Lung (tissue), 12 donors: Measurements from ENCODE around the gene CCDC86. TPM values are rescaled to one million over a fixed set of nuclear protein-coding genes. Genes with fewer than 3 reads are reported as not detected.

ENCODE experiments used
- ATAC-seq: fragments of 200-7000 bp; cut with Tn5 transposase; one replicate; pipeline ENCODE4 v1.9.1; 2020; ENCODE audit warnings: moderate number of reproducible peaks; ENCODE audit not compliant: insufficient read depth, low FRiP score
- DNase-seq, 3 donors: peaks; one replicate each; pipeline ENCODE4 v3.0.0-alpha.2; 2013 to 2017
- H3K27ac ChIP-seq, 2 donors: one replicate each; pipeline ENCODE4 v1.5.1; 2013; ENCODE audit warnings: mild to moderate bottlenecking in 2 of 2, moderate library complexity in 2 of 2, control low read depth in 1 of 2, inconsistent platforms in 1 of 2, low read depth in 1 of 2, low read length in 1 of 2
- H3K27me3 ChIP-seq, 3 donors: one replicate each; pipeline ENCODE4 v1.5.1; 2013; ENCODE audit warnings: low read length in 2 of 3; ENCODE audit not compliant: control insufficient read depth in 3 of 3, insufficient read depth in 3 of 3
- H3K36me3 ChIP-seq, 4 donors: one replicate each; pipeline ENCODE4 v1.5.1; 2013; ENCODE audit warnings: low read length in 4 of 4, mild to moderate bottlenecking in 1 of 4, moderate library complexity in 1 of 4; ENCODE audit not compliant: control insufficient read depth in 4 of 4, insufficient read depth in 4 of 4
- H3K4me1 ChIP-seq, 5 donors: one replicate each; pipeline ENCODE4 v1.5.1; 2013; ENCODE audit warnings: low read length in 5 of 5, mild to moderate bottlenecking in 2 of 5, moderate library complexity in 1 of 5; ENCODE audit not compliant: control insufficient read depth in 5 of 5, insufficient read depth in 5 of 5
- H3K4me3 ChIP-seq: one replicate; pipeline ENCODE4 v1.5.1; 2013; ENCODE audit warnings: mild to moderate bottlenecking, control low read depth, moderate library complexity
- H3K9ac ChIP-seq, 2 donors: one replicate each; pipeline ENCODE4 v1.5.1; 2013; ENCODE audit warnings: low read length in 2 of 2, control low read depth in 1 of 2; ENCODE audit not compliant: insufficient read depth in 1 of 2
- H3K9me3 ChIP-seq, 4 donors: one replicate each; pipeline ENCODE4 v1.5.1; 2013; ENCODE audit warnings: low read length in 3 of 4, mild to moderate bottlenecking in 1 of 4, moderate library complexity in 1 of 4; ENCODE audit not compliant: control insufficient read depth in 4 of 4, insufficient read depth in 3 of 4
- CTCF ChIP-seq: IDR thresholded peaks from 2 replicates; pipeline ENCODE4 v1.5.1; 2012; ENCODE audit warnings: mild to moderate bottlenecking; ENCODE audit errors: control extremely low read depth, extremely low read depth
- WGBS, 2 donors: extraction: QIAGEN DNeasy Blood & Tissue Kit; methylation state at CpG; one replicate each; pipeline ENCODE4 v1.1.7; 2013; 5-methylcytosine and 5-hydroxymethylcytosine counted together
- polyA plus RNA-seq, 2 donors: library from polyadenylated mRNA; stranded (reverse); fragments of 200-250 nt; gene quantifications; one replicate each; pipeline ENCODE4 v1.2.1, GENCODE V29; 2013
- total RNA-seq, 2 donors: library from RNA; depleted of rRNA in 1 of 2; stranded (reverse); fragments of >200 nt in 1 of 2; gene quantifications; one replicate each; pipeline ENCODE4 v1.2.1, GENCODE V29; 2014 to 2021
- donor health status: control.
- donor health status: control.
- donor health status: Bipolar disorder and iron deficiency.
- donor health status: healthy.
- donor health status: DM: yes; HTN: yes; CAD: no.

CCDC86 gene
- total and polyA plus RNA-seq, 4 donors = 8.7 to 25.0 (median 15.0) TPM

GRCh38 chr11:60862171-60862570 is 20.3 kb downstream of the CCDC86 start:
- Histone ChIP-seq H3K4me3 (no peak overlapping the region), H3K9ac (no peak overlapping the region), H3K36me3 (no peaks in the 10 kb centered on the region), H3K27ac (no peak overlapping the region), H3K4me1 (no peaks in the 10 kb centered on the region), H3K27me3 (no peaks in the 10 kb centered on the region), H3K9me3 (peaks cover 0 to 2% (median 0%) of the 10 kb centered on the region in 4 donors)
- ATAC-seq = no peak
- DNase-seq = no peak
- WGBS, 2 donors = 93 to 95% methylated on average over 9 of the region's 9 CpGs
- no peak for TF ChIP-seq CTCF

- DNase-seq (no peak), ATAC-seq (no peak)
- no peaks in the 10 kb centered on the region for H3K27me3 ChIP-seq
- no peak for TF ChIP-seq CTCF
- WGBS, 2 donors = 76 to 83% methylated on average over 16 of the region's 16 CpGs
- no peaks in the 10 kb centered on the region for H3K4me1 ChIP-seq
- H3K9ac ChIP-seq = no peak overlapping the region
- H3K27ac ChIP-seq = no peak overlapping the region
- peaks cover 0 to 2% (median 0%) of the 10 kb centered on the region in 4 donors for H3K9me3 ChIP-seq
- no peaks in the 10 kb centered on the region for H3K36me3 ChIP-seq
- no peak overlapping the region for H3K4me3 ChIP-seq
These were observed 21.9 kb downstream of the CCDC86 start for GRCh38 chr11:60863550-60864521.

- H3K9ac ChIP-seq = no peak overlapping the region
- no peaks in the 10 kb centered on the region for H3K4me1 ChIP-seq
- 78% methylated on average over 7 of the region's 7 CpGs for WGBS, 2 donors
- H3K27me3 ChIP-seq = no peaks in the 10 kb centered on the region
- TF ChIP-seq CTCF = no peak
- peaks cover 0 to 3% (median 0%) of the 10 kb centered on the region in 4 donors for H3K9me3 ChIP-seq
- no peak for DNase-seq
- ATAC-seq = no peak
- H3K4me3 ChIP-seq = no peak overlapping the region
- no peak overlapping the region for H3K27ac ChIP-seq
- H3K36me3 ChIP-seq = no peaks in the 10 kb centered on the region
These were observed 23.1 kb downstream of the CCDC86 start for GRCh38 chr11:60864856-60865513.
